ENCODE measurements around the gene ANO9. TPM values are rescaled to one million over a fixed set of nuclear protein-coding genes. Genes with fewer than 3 reads are reported as not detected.

Gene ANO9
- total RNA-seq, 1 experiment from 2014 or later: 16.6 TPM

DNA sequence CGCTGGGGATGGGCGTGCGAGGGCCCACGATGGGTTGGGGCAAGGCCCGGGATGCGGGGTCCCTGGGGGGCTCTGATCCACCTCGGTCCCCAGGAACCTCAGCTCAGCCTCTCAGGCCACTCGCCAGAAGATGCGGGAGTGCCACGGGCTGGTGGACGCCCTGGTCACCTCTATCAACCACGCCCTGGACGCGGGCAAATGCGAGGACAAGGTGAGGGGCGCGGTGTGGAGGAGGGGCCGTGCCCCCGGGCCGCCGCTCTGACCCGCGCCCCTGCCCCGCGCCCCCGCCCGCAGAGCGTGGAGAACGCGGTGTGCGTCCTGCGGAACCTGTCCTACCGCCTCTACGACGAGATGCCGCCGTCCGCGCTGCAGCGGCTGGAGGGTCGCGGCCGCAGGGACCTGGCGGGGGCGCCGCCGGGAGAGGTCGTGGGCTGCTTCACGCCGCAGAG, 41.5 kb downstream of the ANO9 start:
- Histone ChIP-seq H3K4me2 (ENCODE audit: low read length) (no peak overlapping the region), H3K79me2 (ENCODE audit: low read length) (peaks cover 24% of the 10 kb centered on the region), H3F3A (ENCODE audit: low read length, unreplicated experiment) (no peaks in the 10 kb centered on the region), H3K4me3 (ENCODE audit: low read length) (no peak overlapping the region), H3K27ac (ENCODE audit: low read length) (no peak overlapping the region), H3K9ac (ENCODE audit: low read length) (no peak overlapping the region), H3K9me3 (ENCODE audit: low read length) (no peaks in the 10 kb centered on the region), H3K4me1 (ENCODE audit: insufficient read depth, low read length) (peaks cover 7% of the 10 kb centered on the region; the same call in 1 of the 2 replicates), H3K27me3 (ENCODE audit: low read length) (no peaks in the 10 kb centered on the region), H3K36me3 (ENCODE audit: low read depth, low read length) (peaks cover 41% of the 10 kb centered on the region), H4K20me1 (ENCODE audit: low read length) (peaks cover 11% of the 10 kb centered on the region; the same call in 1 of the 2 replicates), H2AFZ (ENCODE audit: low read length) (no peak overlapping the region), H3K9me2 (replicated peaks; ENCODE audit: low read length) (no peaks in the 10 kb centered on the region)
- intact Hi-C loops (cut with micrococcal nuclease): no loop called here
- DNase-seq (no peak), ATAC-seq (no peak)
- ChIA-PET CTCF (no interaction called here), POLR2A (ENCODE audit: unreplicated experiment) (no interaction called here)
- no peak for TF ChIP-seq EZH2 (IDR thresholded peaks at IDR 0.05; ENCODE audit: low read length, unreplicated experiment)
- no peak for TF ChIP-seq EZH2phosphoT487 (IDR thresholded peaks at IDR 0.05; ENCODE audit: borderline replicate concordance, low read length)
- TF ChIP-seq, protein P1, sequence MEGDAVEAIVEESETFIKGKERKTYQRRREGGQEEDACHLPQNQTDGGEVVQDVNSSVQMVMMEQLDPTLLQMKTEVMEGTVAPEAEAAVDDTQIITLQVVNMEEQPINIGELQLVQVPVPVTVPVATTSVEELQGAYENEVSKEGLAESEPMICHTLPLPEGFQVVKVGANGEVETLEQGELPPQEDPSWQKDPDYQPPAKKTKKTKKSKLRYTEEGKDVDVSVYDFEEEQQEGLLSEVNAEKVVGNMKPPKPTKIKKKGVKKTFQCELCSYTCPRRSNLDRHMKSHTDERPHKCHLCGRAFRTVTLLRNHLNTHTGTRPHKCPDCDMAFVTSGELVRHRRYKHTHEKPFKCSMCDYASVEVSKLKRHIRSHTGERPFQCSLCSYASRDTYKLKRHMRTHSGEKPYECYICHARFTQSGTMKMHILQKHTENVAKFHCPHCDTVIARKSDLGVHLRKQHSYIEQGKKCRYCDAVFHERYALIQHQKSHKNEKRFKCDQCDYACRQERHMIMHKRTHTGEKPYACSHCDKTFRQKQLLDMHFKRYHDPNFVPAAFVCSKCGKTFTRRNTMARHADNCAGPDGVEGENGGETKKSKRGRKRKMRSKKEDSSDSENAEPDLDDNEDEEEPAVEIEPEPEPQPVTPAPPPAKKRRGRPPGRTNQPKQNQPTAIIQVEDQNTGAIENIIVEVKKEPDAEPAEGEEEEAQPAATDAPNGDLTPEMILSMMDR (conservative IDR thresholded peaks at IDR 0.05; ENCODE audit: low read depth, low read length): no peak
- BruUV-seq (replicated peaks): no TSS peak

DNA sequence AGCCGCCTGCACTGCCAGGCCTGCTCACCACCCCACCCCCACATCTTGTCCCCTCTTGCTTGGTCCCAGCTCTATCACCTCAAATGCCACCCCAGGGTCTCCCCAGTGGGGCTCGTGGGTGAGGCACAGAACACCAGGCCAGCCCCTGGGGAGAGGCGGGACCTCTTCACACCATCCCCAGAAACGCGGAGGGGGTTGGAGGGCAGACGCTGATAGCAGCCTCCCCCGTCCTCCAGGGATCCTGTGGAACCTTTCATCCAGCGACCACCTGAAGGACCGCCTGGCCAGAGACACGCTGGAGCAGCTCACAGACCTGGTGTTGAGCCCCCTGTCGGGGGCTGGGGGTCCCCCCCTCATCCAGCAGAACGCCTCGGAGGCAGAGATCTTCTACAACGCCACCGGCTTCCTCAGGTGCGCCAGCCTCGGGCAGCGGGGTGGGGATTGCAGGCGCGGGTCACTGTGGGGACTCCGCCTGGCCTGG, 42.0 kb downstream of the ANO9 start:
- no peak overlapping the region for H2AFZ ChIP-seq (ENCODE audit: low read length)
- BruUV-seq (replicated peaks): no TSS peak
- H3K4me3 ChIP-seq (ENCODE audit: low read length): no peak overlapping the region
- no peak overlapping the region for H3K9ac ChIP-seq (ENCODE audit: low read length)
- peaks cover 41% of the 10 kb centered on the region for H3K36me3 ChIP-seq (ENCODE audit: low read depth, low read length)
- no peaks in the 10 kb centered on the region for H3F3A ChIP-seq (ENCODE audit: low read length, unreplicated experiment)
- peaks cover 7% of the 10 kb centered on the region; the same call in 1 of the 2 replicates for H3K4me1 ChIP-seq (ENCODE audit: insufficient read depth, low read length)
- H3K4me2 ChIP-seq (ENCODE audit: low read length): no peak overlapping the region
- H3K9me3 ChIP-seq (ENCODE audit: low read length): no peaks in the 10 kb centered on the region
- H4K20me1 ChIP-seq (ENCODE audit: low read length): peaks cover 12% of the 10 kb centered on the region; the same call in 1 of the 2 replicates
- H3K9me2 ChIP-seq (replicated peaks; ENCODE audit: low read length): no peaks in the 10 kb centered on the region
- ChIA-PET POLR2A (ENCODE audit: unreplicated experiment) (no interaction called here), CTCF (no interaction called here)
- peaks cover 29% of the 10 kb centered on the region for H3K79me2 ChIP-seq (ENCODE audit: low read length)
- H3K27ac ChIP-seq (ENCODE audit: low read length): no peak overlapping the region
- intact Hi-C loops (cut with micrococcal nuclease): loop anchor here (10.0 kb wide), 1 partner anchor 45 kb away; the partner anchor contains the start of gene ANO9
- no peak for ATAC-seq
- DNase-seq: no peak
- no peaks in the 10 kb centered on the region for H3K27me3 ChIP-seq (ENCODE audit: low read length)
- TF ChIP-seq, protein P1 (conservative IDR thresholded peaks at IDR 0.05; ENCODE audit: low read depth, low read length): no peak
- TF ChIP-seq EZH2phosphoT487 (IDR thresholded peaks at IDR 0.05; ENCODE audit: borderline replicate concordance, low read length): no peak
- TF ChIP-seq EZH2 (IDR thresholded peaks at IDR 0.05; ENCODE audit: low read length, unreplicated experiment): no peak

DNA sequence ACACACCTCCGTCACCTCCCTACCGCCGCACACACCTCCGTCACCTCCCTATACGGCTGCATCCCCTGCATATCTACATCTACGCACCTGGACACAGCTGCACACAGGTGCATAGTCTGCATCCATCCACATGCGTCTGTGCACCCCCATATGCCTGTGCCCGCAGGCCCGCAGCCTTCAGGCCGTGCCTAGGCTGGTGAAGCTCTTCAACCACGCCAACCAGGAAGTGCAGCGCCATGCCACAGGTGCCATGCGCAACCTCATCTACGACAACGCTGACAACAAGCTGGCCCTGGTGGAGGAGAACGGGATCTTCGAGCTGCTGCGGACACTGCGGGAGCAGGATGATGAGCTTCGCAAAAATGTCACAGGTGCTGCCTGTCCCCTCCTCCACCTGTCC, 43.0 kb downstream of the ANO9 start:
- ChIA-PET CTCF (no interaction called here), POLR2A (ENCODE audit: unreplicated experiment) (no interaction called here)
- no TSS peak for BruUV-seq (replicated peaks)
- Histone ChIP-seq H3K4me2 (ENCODE audit: low read length) (no peak overlapping the region), H3K27ac (ENCODE audit: low read length) (no peak overlapping the region), H3K4me1 (ENCODE audit: insufficient read depth, low read length) (peaks cover 8% of the 10 kb centered on the region), H3F3A (ENCODE audit: low read length, unreplicated experiment) (no peaks in the 10 kb centered on the region), H3K9me3 (ENCODE audit: low read length) (no peaks in the 10 kb centered on the region), H2AFZ (ENCODE audit: low read length) (no peak overlapping the region), H4K20me1 (ENCODE audit: low read length) (peaks cover 12% of the 10 kb centered on the region; the same call in 1 of the 2 replicates), H3K4me3 (ENCODE audit: low read length) (no peak overlapping the region), H3K79me2 (ENCODE audit: low read length) (peaks cover 38% of the 10 kb centered on the region), H3K9ac (ENCODE audit: low read length) (no peak overlapping the region), H3K9me2 (replicated peaks; ENCODE audit: low read length) (no peaks in the 10 kb centered on the region), H3K27me3 (ENCODE audit: low read length) (no peaks in the 10 kb centered on the region), H3K36me3 (ENCODE audit: low read depth, low read length) (peaks cover 36% of the 10 kb centered on the region)
- intact Hi-C loops (cut with micrococcal nuclease): loop anchor here (10.0 kb wide), 1 partner anchor 46 kb away; the partner anchor contains the start of gene ANO9
- DNase-seq (no peak), ATAC-seq (no peak)
- TF ChIP-seq, protein P1 (conservative IDR thresholded peaks at IDR 0.05; ENCODE audit: low read depth, low read length): no peak
- TF ChIP-seq EZH2phosphoT487 (IDR thresholded peaks at IDR 0.05; ENCODE audit: borderline replicate concordance, low read length) (no peak), EZH2 (IDR thresholded peaks at IDR 0.05; ENCODE audit: low read length, unreplicated experiment) (no peak)
